ENCODE data around the gene ZNF862.

- TF ChIP-seq POLR2AphosphoS5 (IDR thresholded peaks at IDR 0.05) (no peak), POLR2A (IDR thresholded peaks at IDR 0.05) (no peak), CTCF (IDR thresholded peaks at IDR 0.05) (no peak)
These were observed 31.4 kb upstream of the ZNF862 start for GRCh38 chr7:149806726-149807125.
